ENCODE measurements around the gene ACOD1. TPM values are rescaled to one million over a fixed set of nuclear protein-coding genes. Genes with fewer than 3 reads are reported as not detected.
A peak's percentile ranks its signal among the peaks of the same experiment; 100 is the strongest.

ACOD1 gene
- total RNA-seq, 2 donors from 2014 or later = not detected

DNA sequence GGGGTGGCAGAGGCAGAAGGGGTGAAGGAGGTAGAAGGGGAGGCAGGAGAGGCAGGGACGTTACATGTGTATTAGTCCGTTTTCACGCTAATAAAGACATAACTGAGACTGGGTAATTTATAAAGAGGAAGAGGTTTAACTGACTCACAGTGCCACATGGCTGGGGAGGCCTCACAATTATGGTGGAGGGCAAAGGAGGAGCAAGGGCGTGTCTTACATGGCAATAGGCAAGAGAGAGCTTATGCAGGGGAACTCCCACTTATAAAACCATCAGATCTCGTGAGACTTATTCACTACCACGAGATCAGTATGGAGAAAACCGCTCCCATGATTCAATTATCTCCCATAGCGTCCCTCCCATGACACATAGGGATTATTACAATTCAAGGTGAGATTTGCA lies 19.0 kb upstream of the ACOD1 start:
- no peaks in the 10 kb centered on the region for H3K27me3 ChIP-seq
- no peak overlapping the region for H3K4me3 ChIP-seq
- H3K27ac ChIP-seq = no peak overlapping the region
- peaks cover 0 to 14% of the 10 kb centered on the region in 2 donors for H3K9me3 ChIP-seq
- TF ChIP-seq, protein P1, sequence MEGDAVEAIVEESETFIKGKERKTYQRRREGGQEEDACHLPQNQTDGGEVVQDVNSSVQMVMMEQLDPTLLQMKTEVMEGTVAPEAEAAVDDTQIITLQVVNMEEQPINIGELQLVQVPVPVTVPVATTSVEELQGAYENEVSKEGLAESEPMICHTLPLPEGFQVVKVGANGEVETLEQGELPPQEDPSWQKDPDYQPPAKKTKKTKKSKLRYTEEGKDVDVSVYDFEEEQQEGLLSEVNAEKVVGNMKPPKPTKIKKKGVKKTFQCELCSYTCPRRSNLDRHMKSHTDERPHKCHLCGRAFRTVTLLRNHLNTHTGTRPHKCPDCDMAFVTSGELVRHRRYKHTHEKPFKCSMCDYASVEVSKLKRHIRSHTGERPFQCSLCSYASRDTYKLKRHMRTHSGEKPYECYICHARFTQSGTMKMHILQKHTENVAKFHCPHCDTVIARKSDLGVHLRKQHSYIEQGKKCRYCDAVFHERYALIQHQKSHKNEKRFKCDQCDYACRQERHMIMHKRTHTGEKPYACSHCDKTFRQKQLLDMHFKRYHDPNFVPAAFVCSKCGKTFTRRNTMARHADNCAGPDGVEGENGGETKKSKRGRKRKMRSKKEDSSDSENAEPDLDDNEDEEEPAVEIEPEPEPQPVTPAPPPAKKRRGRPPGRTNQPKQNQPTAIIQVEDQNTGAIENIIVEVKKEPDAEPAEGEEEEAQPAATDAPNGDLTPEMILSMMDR (IDR thresholded peaks at IDR 0.05) = no peak
- no peaks in the 10 kb centered on the region for H3K4me1 ChIP-seq
- no peaks in the 10 kb centered on the region for H3K36me3 ChIP-seq
- DNase-seq (ENCODE audit: low spot score) = no peak

- TF ChIP-seq, protein P1 (IDR thresholded peaks at IDR 0.05) = no peak
These were observed 18.4 kb upstream of the ACOD1 start for GRCh38 chr13:76929851-76930374.

GRCh38 chr13:76932076-76932475 lies 16.2 kb upstream of the ACOD1 start:
- no peak overlapping the region for H3K4me3 ChIP-seq
- H3K27me3 ChIP-seq = no peaks in the 10 kb centered on the region
- TF ChIP-seq, protein P1 (IDR thresholded peaks at IDR 0.05) = no peak
- no peak for DNase-seq (ENCODE audit: low spot score)
- no peaks in the 10 kb centered on the region for H3K36me3 ChIP-seq
- no peaks in the 10 kb centered on the region for H3K4me1 ChIP-seq
- H3K27ac ChIP-seq = no peak overlapping the region
- peaks cover 0 to 14% of the 10 kb centered on the region in 2 donors for H3K9me3 ChIP-seq

More at GRCh38 chr13:76929851-76930374, 18.4 kb upstream of the ACOD1 start:
- DNase-seq (ENCODE audit: low spot score) = no peak
- Histone ChIP-seq H3K9me3 (peaks cover 0 to 14% of the 10 kb centered on the region in 2 donors), H3K36me3 (no peaks in the 10 kb centered on the region), H3K27ac (no peak overlapping the region), H3K4me3 (no peak overlapping the region), H3K27me3 (no peaks in the 10 kb centered on the region), H3K4me1 (no peaks in the 10 kb centered on the region)

DNA sequence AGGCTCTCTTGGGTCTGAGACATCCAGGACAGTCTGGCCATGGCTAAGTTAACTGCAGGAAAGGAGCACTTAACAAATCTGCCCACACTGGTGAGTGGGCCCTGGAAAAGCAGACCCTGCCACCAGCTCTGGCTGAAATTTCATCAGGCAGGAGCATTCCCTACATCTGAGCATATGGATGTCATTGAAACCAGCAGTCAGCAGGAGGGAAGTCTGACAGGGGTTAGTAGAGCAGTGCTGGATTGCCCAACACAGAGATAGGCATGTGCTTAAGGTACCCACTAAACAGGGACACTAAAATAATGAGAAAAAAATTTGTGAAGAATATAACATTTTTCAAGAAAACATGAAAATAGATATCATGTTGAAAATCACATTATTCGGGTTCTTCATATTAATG lies 13.6 kb upstream of the ACOD1 start:
- Histone ChIP-seq H3K9me3 (peaks cover 0 to 14% of the 10 kb centered on the region in 2 donors), H3K27ac (no peak overlapping the region), H3K27me3 (no peaks in the 10 kb centered on the region), H3K4me3 (no peak overlapping the region), H3K36me3 (no peaks in the 10 kb centered on the region), H3K4me1 (no peaks in the 10 kb centered on the region)
- DNase-seq (ENCODE audit: low spot score) = no peak
- TF ChIP-seq, protein P1 (IDR thresholded peaks at IDR 0.05) = no peak

- Histone ChIP-seq H3K27me3 (no peaks in the 10 kb centered on the region), H3K9me3 (peaks cover 0 to 3% of the 10 kb centered on the region in 2 donors), H3K27ac (no peak overlapping the region), H3K36me3 (no peaks in the 10 kb centered on the region), H3K4me1 (no peaks in the 10 kb centered on the region), H3K4me3 (no peak overlapping the region)
- no peak for DNase-seq (ENCODE audit: low spot score)
- TF ChIP-seq, protein P1 (IDR thresholded peaks at IDR 0.05) = no peak
These were observed 11.5 kb upstream of the ACOD1 start for GRCh38 chr13:76936763-76937162.

DNA sequence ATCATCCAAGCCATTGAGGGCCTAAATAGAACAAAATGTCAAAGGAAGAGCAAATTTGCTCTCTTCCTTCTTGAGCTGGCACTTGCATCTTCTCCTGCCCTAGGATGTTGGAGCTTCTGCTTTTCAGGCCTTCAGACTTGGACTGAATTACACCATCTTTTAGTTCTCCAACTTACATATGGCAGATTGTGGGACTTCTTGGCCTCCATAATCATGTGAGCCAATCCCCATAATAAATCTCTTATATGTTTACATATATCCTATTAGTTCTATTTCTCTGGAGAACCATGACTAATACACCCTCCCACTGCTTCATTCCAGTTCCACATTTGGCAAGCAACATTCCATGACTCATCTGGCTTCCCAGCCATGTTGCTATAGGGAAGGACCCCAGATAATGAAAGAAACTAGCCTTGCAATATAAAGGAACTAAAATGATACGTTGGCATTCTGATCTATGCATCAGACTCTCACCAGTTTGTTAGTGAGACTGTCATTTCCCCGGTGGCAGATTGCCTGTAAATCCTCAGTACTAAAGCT lies 11.0 kb upstream of the ACOD1 start:
- no peak overlapping the region for H3K27ac ChIP-seq
- DNase-seq (ENCODE audit: low spot score) = peak; percentile 60

More for the DNA sequence above, 11.0 kb upstream of the ACOD1 start:
- no peaks in the 10 kb centered on the region for H3K9me3 ChIP-seq
- TF ChIP-seq, protein P1 (IDR thresholded peaks at IDR 0.05) = no peak
- no peaks in the 10 kb centered on the region for H3K27me3 ChIP-seq
- no peaks in the 10 kb centered on the region for H3K4me1 ChIP-seq
- no peak overlapping the region for H3K4me3 ChIP-seq
- no peaks in the 10 kb centered on the region for H3K36me3 ChIP-seq
